ENCODE measurements around the gene PIH1D1. TPM values are rescaled to one million over a fixed set of nuclear protein-coding genes. Genes with fewer than 3 reads are reported as not detected.

PIH1D1 gene
- total and polyA plus RNA-seq, 2 experiments from 2014 or later = 103 to 164 TPM

DNA sequence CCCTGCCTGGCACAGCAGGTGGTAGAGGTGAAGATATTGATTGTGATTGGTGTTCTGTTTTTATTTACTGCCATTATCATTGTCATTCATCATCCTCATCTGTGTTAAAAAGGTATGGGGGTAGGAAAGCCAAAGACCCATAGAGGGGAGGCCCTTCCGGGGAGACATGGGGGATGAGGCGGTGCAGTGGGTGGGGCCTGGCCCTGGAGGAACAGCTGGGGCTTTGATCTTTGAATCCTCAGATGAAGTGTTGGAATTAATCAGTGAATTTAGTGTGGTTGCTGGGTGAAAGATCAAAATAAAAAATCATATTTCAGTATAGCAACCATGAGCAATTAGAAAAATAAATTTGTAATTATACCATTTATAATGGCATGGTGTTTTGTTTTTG, 35.8 kb downstream of the PIH1D1 start (continued):
- TF ChIP-seq ZNF462 (CRISPR knock-in tag; IDR thresholded peaks at IDR 0.05) (no peak), ZNF331 (CRISPR knock-in tag; IDR thresholded peaks at IDR 0.05; ENCODE audit: low read depth) (no peak), CREB1 (CRISPR knock-in tag; IDR thresholded peaks at IDR 0.05; ENCODE audit: low read depth) (no peak), NANOG (IDR thresholded peaks at IDR 0.05; ENCODE audit: borderline replicate concordance) (no peak), EZH2phosphoT487 (IDR thresholded peaks at IDR 0.05; ENCODE audit: unreplicated experiment) (no peak), ZNF114 (CRISPR knock-in tag; IDR thresholded peaks at IDR 0.05) (no peak)
- TF ChIP-seq, protein P1, sequence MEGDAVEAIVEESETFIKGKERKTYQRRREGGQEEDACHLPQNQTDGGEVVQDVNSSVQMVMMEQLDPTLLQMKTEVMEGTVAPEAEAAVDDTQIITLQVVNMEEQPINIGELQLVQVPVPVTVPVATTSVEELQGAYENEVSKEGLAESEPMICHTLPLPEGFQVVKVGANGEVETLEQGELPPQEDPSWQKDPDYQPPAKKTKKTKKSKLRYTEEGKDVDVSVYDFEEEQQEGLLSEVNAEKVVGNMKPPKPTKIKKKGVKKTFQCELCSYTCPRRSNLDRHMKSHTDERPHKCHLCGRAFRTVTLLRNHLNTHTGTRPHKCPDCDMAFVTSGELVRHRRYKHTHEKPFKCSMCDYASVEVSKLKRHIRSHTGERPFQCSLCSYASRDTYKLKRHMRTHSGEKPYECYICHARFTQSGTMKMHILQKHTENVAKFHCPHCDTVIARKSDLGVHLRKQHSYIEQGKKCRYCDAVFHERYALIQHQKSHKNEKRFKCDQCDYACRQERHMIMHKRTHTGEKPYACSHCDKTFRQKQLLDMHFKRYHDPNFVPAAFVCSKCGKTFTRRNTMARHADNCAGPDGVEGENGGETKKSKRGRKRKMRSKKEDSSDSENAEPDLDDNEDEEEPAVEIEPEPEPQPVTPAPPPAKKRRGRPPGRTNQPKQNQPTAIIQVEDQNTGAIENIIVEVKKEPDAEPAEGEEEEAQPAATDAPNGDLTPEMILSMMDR (conservative IDR thresholded peaks at IDR 0.05; ENCODE audit: low read depth in 2 of 2) = no peak

DNA sequence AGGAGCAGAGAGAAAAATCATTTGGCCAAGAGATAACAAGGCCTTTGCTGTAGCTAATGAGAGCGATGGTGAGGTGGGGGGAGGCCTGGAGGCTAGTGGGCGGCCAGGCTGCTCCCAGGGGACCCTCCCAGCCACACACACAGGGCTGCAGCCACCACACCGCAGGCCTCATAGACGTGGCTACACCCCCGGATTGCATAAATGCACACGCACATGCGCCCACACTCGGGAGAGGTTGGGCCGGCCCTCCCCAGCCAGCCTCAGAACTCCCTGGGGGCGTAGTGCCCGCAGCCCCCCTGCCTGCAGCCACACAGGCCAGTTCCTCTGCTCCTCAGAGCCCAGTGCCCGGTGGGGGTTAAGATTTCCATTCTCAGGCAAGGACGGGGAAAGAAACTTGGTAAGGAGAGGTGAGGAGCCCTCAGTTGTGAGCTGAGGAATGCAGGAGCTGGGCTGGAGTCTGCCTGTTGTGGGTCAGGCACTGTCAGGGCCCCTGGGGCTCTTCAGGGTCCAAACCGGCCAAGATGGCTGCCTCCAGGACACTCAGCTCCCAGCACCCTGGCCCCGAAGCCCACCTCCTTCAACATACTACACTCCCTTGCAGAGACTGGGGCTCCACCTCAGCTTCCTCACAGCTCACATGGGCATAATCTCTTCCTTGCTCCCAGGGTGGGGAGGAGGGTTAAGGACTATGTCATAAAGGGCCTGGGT, 36.4 kb downstream of the PIH1D1 start:
- Mint-ChIP-seq H3K4me3 (no peak overlapping the region), H3K9me3 (no peaks in the 10 kb centered on the region), H3K27me3 (ENCODE audit: insufficient read depth, low read depth, poor library complexity) (peaks cover 8% of the 10 kb centered on the region), H3K27ac (no peak overlapping the region), H3K36me3 (ENCODE audit: low read depth) (no peaks in the 10 kb centered on the region), H3K4me1 (peaks cover 32% of the 10 kb centered on the region)
- no peak overlapping the region for H3K27ac ChIP-seq (ENCODE audit: low read depth)
- ATAC-seq = peak; percentile 27
- no peaks in the 10 kb centered on the region for H4K20me1 ChIP-seq (replicated peaks; ENCODE audit: insufficient read depth)
- peaks cover 6% of the 10 kb centered on the region for H3K4me1 ChIP-seq (ENCODE audit: insufficient read depth)
- H3K4me2 ChIP-seq = no peak overlapping the region
- no peaks in the 10 kb centered on the region for H3K9me2 ChIP-seq (ENCODE audit: insufficient read depth)
- no peak for DNase-seq (ENCODE audit: low spot score)
- no peaks in the 10 kb centered on the region for H3F3A ChIP-seq (replicated peaks; ENCODE audit: low read depth)
- peak overlapping the region; percentile 80 for H2AFZ ChIP-seq
- no peaks in the 10 kb centered on the region for H3K79me2 ChIP-seq (replicated peaks; ENCODE audit: insufficient read depth)
- no peak overlapping the region for H3K4me3 ChIP-seq
- H3K36me3 ChIP-seq (ENCODE audit: insufficient read depth) = no peaks in the 10 kb centered on the region
- H3K27me3 ChIP-seq (ENCODE audit: insufficient read depth) = no peaks in the 10 kb centered on the region
- TF ChIP-seq ZNF462 (CRISPR knock-in tag; IDR thresholded peaks at IDR 0.05) (no peak), ZNF331 (CRISPR knock-in tag; IDR thresholded peaks at IDR 0.05; ENCODE audit: low read depth) (no peak)

All from GM23338 (cell line).